Large intestine (tissue), 3 donors: ENCODE data around the gene GINS3. TPM values are rescaled to one million over a fixed set of nuclear protein-coding genes. Genes with fewer than 3 reads are reported as not detected.

ENCODE experiments used
- DNase-seq, 2 donors: peaks; one replicate each; pipeline versions ENCODE4 v3.0.0 to v3.0.0-alpha.2; 2013
- H3K27ac ChIP-seq: one replicate; pipeline ENCODE4 v1.5.1; 2013; ENCODE audit warnings: low read length
- H3K27me3 ChIP-seq: 2 replicates; pipeline ENCODE4 v1.6.1; 2013; ENCODE audit warnings: low read length; ENCODE audit not compliant: control insufficient read depth, insufficient read depth
- H3K36me3 ChIP-seq: 2 replicates; pipeline ENCODE4 v1.6.1; 2013; ENCODE audit warnings: low read length; ENCODE audit not compliant: control insufficient read depth, insufficient read depth
- H3K4me1 ChIP-seq: one replicate; pipeline ENCODE4 v1.6.1; 2013; ENCODE audit warnings: low read length; ENCODE audit not compliant: control insufficient read depth, insufficient read depth
- H3K4me3 ChIP-seq: one replicate; pipeline ENCODE4 v1.5.1; 2013; ENCODE audit warnings: low read length
- H3K9me3 ChIP-seq: one replicate; pipeline ENCODE4 v1.6.1; 2013; ENCODE audit warnings: mild to moderate bottlenecking, low read depth, low read length, moderate library complexity; ENCODE audit not compliant: control insufficient read depth
- WGBS: methylation state at CpG from one replicate; pipeline ENCODE4 v1.1.5; 2013; ENCODE audit warnings: low lambda C conversion rate; ENCODE audit not compliant: insufficient coverage; 5-methylcytosine and 5-hydroxymethylcytosine counted together
- polyA plus RNA-seq: library from polyadenylated mRNA; unstranded; fragments of 120-200 nt; gene quantifications from one replicate; pipeline ENCODE4 v1.2.1, GENCODE V29; 2013

GINS3 gene
- polyA plus RNA-seq, 1 donor: 7.6 TPM

DNA sequence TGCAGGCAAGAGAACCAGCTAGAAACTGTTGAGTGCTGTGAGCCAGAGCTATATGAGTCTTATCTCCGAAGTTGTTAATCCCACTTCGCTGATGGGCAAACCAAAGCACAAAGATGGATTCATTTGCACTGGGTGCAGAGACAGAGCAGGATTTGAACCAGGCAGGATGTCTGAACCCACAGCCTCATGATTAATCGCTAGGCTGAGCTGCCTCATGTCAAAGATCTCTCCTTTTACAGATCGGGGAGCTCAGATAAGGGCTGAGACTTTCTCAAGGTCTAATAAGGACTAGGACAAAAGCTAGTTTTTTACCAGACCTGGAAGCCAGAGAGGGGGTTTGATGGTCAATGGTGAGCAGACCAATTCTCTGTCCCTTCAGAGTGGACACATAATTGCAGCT is 51.5 kb downstream of the GINS3 start:
- Histone ChIP-seq H3K27ac (no peak overlapping the region), H3K36me3 (no peaks in the 10 kb centered on the region), H3K4me3 (no peak overlapping the region), H3K27me3 (peaks cover 5% of the 10 kb centered on the region), H3K9me3 (no peaks in the 10 kb centered on the region), H3K4me1 (no peaks in the 10 kb centered on the region)
- DNase-seq: no peak
- WGBS: no CpG with 5 or more reads among the region's 4 CpGs

DNA sequence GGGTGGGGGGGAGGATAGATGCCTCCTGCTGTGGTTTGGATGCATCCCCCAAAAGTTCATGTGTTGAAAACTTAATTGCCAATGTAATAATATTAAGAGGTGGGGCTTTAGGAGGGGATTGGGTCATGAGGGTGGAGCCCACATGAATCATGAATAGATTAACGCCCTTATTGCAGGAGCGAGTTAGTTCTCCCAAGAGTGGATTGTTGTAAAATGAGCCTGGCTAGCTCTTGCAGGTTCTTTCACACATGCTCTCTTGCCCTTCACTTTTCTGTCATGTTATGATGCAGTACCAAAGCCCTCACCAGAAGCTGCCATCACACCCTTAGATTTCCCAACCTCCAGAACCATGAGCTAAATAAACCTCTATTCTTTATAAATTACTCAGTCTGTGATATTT is 52.0 kb downstream of the GINS3 start:
- no peak overlapping the region for H3K27ac ChIP-seq
- H3K9me3 ChIP-seq: no peaks in the 10 kb centered on the region
- H3K4me1 ChIP-seq: no peaks in the 10 kb centered on the region
- peaks cover 5% of the 10 kb centered on the region for H3K27me3 ChIP-seq
- no peak overlapping the region for H3K4me3 ChIP-seq
- no peak for DNase-seq
- H3K36me3 ChIP-seq: no peaks in the 10 kb centered on the region
- WGBS: no CpG with 5 or more reads among the region's 2 CpGs

DNA sequence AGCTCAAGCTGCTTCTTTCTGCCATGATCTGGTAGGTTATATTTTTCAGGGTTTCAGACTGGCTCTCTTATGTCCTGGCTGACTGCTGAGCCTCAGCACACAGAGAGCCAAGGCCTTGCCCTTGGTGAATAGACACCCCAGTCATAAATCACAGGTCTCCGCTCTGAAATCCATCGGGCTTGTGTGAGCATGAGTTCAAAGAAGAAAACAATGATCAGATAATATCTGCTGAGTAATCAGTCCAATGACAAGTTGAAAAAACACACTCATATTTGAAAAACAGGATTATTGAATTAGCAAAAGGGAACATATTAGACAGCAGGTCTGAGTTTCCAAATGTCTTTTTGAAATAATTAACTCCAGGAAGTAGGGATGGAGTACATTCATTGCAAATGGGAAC is 56.6 kb downstream of the GINS3 start:
- WGBS: 0% methylated on average over 1 of the region's 2 CpGs
- no peak overlapping the region for H3K27ac ChIP-seq
- no peaks in the 10 kb centered on the region for H3K9me3 ChIP-seq
- DNase-seq: no peak
- H3K4me1 ChIP-seq: no peaks in the 10 kb centered on the region
- no peaks in the 10 kb centered on the region for H3K36me3 ChIP-seq
- H3K4me3 ChIP-seq: no peak overlapping the region
- H3K27me3 ChIP-seq: peaks cover 6% of the 10 kb centered on the region

DNA sequence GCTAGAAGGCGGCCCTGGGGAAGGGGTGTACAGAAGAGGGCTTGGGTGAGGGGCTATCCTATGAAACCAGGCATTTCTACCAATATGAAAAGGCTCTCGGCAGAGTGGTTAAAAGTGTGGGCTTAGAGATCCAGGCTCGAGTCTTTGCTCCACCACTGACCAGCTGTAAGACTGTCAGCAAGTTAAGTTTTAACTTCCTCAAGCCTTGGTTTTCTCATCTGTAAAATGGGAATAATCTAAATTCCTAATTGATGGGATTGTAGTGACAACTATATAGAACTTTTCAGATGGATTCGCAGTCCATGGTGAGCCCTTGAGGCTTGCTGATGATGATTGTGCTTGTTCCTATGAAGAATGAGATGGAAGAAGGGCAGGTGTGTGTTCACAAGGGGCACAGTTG is 57.0 kb downstream of the GINS3 start:
- Histone ChIP-seq H3K27me3 (peaks cover 5% of the 10 kb centered on the region), H3K27ac (no peak overlapping the region), H3K4me3 (no peak overlapping the region), H3K36me3 (no peaks in the 10 kb centered on the region), H3K4me1 (no peaks in the 10 kb centered on the region), H3K9me3 (no peaks in the 10 kb centered on the region)
- DNase-seq: no peak
- WGBS: no CpG with 5 or more reads among the region's 4 CpGs

DNA sequence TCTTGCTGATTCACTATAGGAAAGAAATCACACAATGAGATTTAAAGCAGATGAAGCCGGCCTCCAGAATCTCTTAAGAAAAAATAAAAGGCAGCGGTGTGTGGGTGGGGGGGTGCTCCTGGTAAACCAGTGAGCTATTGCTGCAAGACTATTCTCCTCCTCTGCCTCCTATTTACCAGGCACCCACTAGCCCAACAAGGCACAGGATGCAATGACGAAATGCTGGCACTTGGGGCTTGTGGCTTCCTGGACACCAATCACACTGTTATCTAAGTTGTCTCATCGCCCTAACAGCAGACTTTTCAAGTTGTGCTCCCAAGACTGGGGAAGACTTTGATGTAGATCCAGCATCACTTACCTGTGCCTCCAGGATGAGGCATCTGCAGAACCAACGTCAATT is 57.5 kb downstream of the GINS3 start:
- Histone ChIP-seq H3K27me3 (peaks cover 5% of the 10 kb centered on the region), H3K9me3 (no peaks in the 10 kb centered on the region), H3K4me1 (no peaks in the 10 kb centered on the region), H3K27ac (no peak overlapping the region), H3K36me3 (no peaks in the 10 kb centered on the region), H3K4me3 (no peak overlapping the region)
- WGBS: no CpG with 5 or more reads among the region's 5 CpGs
- no peak for DNase-seq

DNA sequence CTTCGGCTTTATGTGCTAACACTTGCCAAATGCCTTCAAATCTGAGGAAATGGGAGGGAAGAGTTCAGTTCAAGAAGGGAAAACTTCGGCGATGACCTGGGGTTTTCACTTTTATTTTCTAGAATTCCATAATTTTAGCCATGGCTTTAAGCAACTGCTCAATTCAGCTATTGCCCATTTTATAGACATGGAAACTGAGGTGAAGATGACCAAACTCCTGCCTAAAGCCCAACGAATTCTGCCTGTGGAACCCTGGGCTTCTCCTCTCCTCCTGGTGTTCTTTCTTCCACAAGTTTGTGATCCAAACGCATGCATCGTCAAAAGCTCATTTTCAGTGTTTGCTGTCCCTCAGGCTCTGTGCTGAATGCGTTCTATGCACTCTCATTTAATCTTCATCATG is 58.3 kb downstream of the GINS3 start:
- no peak for DNase-seq
- H3K36me3 ChIP-seq: no peaks in the 10 kb centered on the region
- peaks cover 5% of the 10 kb centered on the region for H3K27me3 ChIP-seq
- H3K4me1 ChIP-seq: no peaks in the 10 kb centered on the region
- H3K27ac ChIP-seq: no peak overlapping the region
- H3K4me3 ChIP-seq: no peak overlapping the region
- WGBS: 95% methylated on average over 3 of the region's 7 CpGs
- H3K9me3 ChIP-seq: no peaks in the 10 kb centered on the region

DNA sequence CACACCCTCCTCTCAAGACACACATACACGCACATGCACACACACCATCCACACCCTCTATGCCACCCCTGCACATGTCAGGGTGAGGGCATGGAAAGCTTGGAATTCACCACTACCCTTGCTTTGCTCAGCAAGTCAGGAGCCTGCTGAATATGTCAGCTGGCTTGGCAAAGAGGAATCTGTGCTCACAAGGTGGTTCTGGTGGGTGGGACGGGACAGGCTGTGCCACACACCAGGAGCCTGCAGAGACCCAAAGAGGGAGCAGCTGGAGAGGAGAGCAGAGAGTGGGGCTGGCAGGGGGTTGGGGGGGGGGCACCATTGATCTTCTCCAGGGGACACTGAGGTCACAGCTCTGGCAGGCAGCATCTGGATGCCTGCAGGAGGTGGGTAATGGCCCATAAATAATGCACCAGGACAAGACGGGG is 59.0 kb downstream of the GINS3 start:
- Histone ChIP-seq H3K4me3 (no peak overlapping the region), H3K36me3 (no peaks in the 10 kb centered on the region), H3K4me1 (no peaks in the 10 kb centered on the region), H3K27me3 (peaks cover 8% of the 10 kb centered on the region), H3K9me3 (no peaks in the 10 kb centered on the region), H3K27ac (no peak overlapping the region)
- no peak for DNase-seq
- WGBS: no CpG with 5 or more reads among the region's 3 CpGs

DNA sequence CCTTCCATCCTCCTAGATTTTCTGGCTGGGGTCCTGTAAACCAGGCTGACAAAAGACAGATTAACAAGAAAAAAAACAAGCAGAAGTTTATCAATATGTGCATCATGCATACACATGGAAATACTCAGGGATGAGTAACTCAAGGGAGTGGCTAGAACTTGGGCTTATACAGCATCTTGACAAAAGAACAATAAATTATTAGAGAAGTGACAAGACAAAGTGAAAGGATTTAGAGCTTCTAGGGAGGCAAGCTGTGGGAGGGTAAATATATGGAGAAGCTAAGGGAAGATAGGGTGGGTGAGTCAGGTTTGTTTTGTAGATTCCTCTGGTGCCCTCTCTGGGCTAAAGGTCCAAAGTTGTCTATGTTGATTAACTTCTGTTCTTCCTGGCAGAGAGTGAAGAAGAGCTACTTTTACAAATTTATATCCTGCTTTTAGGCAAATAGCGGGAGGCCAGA is 59.7 kb downstream of the GINS3 start:
- H3K27ac ChIP-seq: no peak overlapping the region
- H3K9me3 ChIP-seq: no peaks in the 10 kb centered on the region
- DNase-seq: no peak
- H3K27me3 ChIP-seq: peaks cover 10% of the 10 kb centered on the region
- no CpG with 5 or more reads among the region's 1 CpG for WGBS
- no peak overlapping the region for H3K4me3 ChIP-seq
- no peaks in the 10 kb centered on the region for H3K4me1 ChIP-seq
- no peaks in the 10 kb centered on the region for H3K36me3 ChIP-seq

DNA sequence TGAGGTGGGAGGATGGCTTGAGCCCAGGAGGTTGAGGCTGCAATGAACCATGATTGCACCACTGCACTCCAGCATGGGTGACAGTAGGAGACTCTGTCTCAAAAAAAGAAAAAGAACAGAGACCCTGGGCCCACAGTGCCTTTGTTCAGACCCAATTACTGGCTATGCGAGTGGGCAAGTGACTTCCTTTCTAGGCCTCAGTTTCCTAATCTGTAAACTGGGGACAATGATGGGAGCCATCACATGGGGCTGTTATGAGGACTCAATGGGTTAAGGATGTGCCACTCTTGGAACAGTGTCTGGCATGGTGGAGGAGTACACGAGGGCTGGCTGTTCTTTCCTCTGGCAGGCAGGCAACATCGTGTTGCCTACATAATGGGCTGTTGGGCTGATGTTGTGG is 60.4 kb downstream of the GINS3 start:
- DNase-seq: no peak
- no CpG with 5 or more reads among the region's 3 CpGs for WGBS
- H3K27me3 ChIP-seq: peaks cover 13% of the 10 kb centered on the region

DNA sequence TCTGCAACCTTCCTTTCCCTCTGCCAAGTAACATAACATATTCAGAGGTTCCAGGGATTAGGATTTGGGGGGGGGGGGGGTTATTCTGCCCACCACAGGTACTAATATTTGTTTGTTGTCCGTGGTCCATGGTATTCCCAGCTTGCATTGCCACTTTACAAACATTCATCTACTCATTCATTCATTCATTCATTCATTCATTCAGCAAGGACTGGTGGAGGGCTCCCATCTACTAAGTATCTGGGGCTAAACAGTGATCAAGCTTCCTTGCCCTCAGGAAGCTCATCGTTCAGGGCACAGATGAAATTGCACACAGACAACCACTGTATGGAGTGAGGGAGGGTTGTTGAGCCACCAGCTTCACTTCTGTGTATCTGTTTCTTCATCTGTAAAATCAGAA is 61.9 kb downstream of the GINS3 start:
- 50% methylated on average over 1 of the region's 2 CpGs for WGBS
- peaks cover 18% of the 10 kb centered on the region for H3K27me3 ChIP-seq
- H3K9me3 ChIP-seq: no peaks in the 10 kb centered on the region
- no peak for DNase-seq
- no peak overlapping the region for H3K4me3 ChIP-seq
- no peak overlapping the region for H3K27ac ChIP-seq
- no peaks in the 10 kb centered on the region for H3K4me1 ChIP-seq
- no peaks in the 10 kb centered on the region for H3K36me3 ChIP-seq

More for the DNA sequence above, 60.4 kb downstream of the GINS3 start:
- H3K27ac ChIP-seq: no peak overlapping the region
- no peaks in the 10 kb centered on the region for H3K36me3 ChIP-seq
- H3K9me3 ChIP-seq: no peaks in the 10 kb centered on the region
- no peak overlapping the region for H3K4me3 ChIP-seq
- H3K4me1 ChIP-seq: no peaks in the 10 kb centered on the region

DNA sequence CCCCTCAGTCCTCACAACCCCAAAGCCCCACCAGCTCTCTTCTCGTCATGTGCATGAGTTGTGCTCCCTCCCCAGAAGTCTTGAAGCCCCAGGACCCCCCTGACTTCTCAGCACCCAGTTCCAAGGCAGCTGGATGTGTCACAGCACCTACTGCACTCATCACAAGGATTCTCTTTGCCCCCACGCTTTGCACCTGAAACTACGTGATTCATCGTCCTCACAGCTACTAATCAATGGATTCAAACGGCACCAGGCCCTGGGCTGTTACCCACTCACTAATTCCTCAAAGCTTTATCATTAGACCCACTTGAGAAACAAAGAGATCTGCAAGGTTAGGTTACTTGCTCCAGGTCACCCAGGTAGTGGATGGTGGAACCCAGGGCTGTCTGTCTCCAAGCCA is 62.6 kb downstream of the GINS3 start:
- no peaks in the 10 kb centered on the region for H3K9me3 ChIP-seq
- no peak overlapping the region for H3K4me3 ChIP-seq
- H3K27ac ChIP-seq: no peak overlapping the region
- WGBS: no CpG with 5 or more reads among the region's 5 CpGs
- H3K36me3 ChIP-seq: no peaks in the 10 kb centered on the region
- peaks cover 24% of the 10 kb centered on the region for H3K27me3 ChIP-seq
- DNase-seq: no peak
- no peaks in the 10 kb centered on the region for H3K4me1 ChIP-seq
